Tibial nerve (tissue), 4 donors: ENCODE results near the gene AKAP6. TPM values are rescaled to one million over a fixed set of nuclear protein-coding genes. Genes with fewer than 3 reads are reported as not detected.

Experiments used
- DNase-seq, 2 donors: peaks; one replicate each; pipeline ENCODE4 v3.0.0-alpha.2; 2019; ENCODE audit warnings: low spot score in 2 of 2
- H3K27ac ChIP-seq, 4 donors: fragments of 200-600 bp; sonication (generic) in 3 of 4; one replicate each; pipeline ENCODE4 v1.5.1; 2017 to 2019; ENCODE audit warnings: mild to moderate bottlenecking in 1 of 4
- H3K27me3 ChIP-seq, 2 donors: fragments of 200-600 bp; sonication (generic) in 1 of 2; one replicate each; pipeline versions ENCODE4 v1.5.1 to v1.6.0; 2017 to 2019
- H3K36me3 ChIP-seq, 3 donors: fragments of 200-600 bp; sonication (generic); one replicate each; pipeline ENCODE4 v1.5.1; 2018 to 2019
- H3K4me1 ChIP-seq, 4 donors: fragments of 200-600 bp; sonication (generic) in 3 of 4; one replicate each; pipeline ENCODE4 v1.5.1; 2017 to 2019
- H3K4me3 ChIP-seq, 4 donors: fragments of 200-600 bp; sonication (generic) in 3 of 4; one replicate each; pipeline ENCODE4 v1.5.1; 2017 to 2019; ENCODE audit warnings: mild to moderate bottlenecking in 1 of 4, moderate library complexity in 1 of 4
- H3K9me3 ChIP-seq, 4 donors: fragments of 200-600 bp; sonication (generic) in 3 of 4; one replicate each; pipeline ENCODE4 v1.5.1; 2017 to 2019
- CTCF ChIP-seq, 5 experiments: fragments of 200-600 bp in 3 of 5; fragments of 450-650 bp in 2 of 5; sonication (generic) in 3 of 5; IDR thresholded peaks; one replicate each; pipeline ENCODE4 v1.5.1; 2016 to 2019; ENCODE audit warnings: antibody characterized with exemption in 5 of 5, mild to moderate bottlenecking in 3 of 5, moderate library complexity in 2 of 5
- EP300 ChIP-seq, 2 donors: sonication (generic); formaldehyde crosslinking; IDR thresholded peaks; one replicate each; pipeline ENCODE4 v1.6.1; 2017; ENCODE audit warnings: antibody characterized with exemption in 2 of 2, mild to moderate bottlenecking in 1 of 2
- POLR2A ChIP-seq, 2 donors: fragments of 450-650 bp; IDR thresholded peaks; one replicate each; pipeline ENCODE4 v1.6.1; 2017; ENCODE audit warnings: antibody characterized with exemption in 2 of 2, mild to moderate bottlenecking in 2 of 2, moderate library complexity in 2 of 2
- WGBS, 2 donors: methylation state at CpG; one replicate each; pipeline ENCODE4 v1.1.5; 2018; 5-methylcytosine and 5-hydroxymethylcytosine counted together
- total RNA-seq, 4 donors: library from RNA; depleted of rRNA; stranded (reverse); fragments of >200 nt; gene quantifications; one replicate each; pipeline ENCODE4 v1.1.0, GENCODE V29; 2016

AKAP6 gene
- total RNA-seq, 4 donors from 2014 or later: 2.1 to 10.7 (median 5.2) TPM

DNA sequence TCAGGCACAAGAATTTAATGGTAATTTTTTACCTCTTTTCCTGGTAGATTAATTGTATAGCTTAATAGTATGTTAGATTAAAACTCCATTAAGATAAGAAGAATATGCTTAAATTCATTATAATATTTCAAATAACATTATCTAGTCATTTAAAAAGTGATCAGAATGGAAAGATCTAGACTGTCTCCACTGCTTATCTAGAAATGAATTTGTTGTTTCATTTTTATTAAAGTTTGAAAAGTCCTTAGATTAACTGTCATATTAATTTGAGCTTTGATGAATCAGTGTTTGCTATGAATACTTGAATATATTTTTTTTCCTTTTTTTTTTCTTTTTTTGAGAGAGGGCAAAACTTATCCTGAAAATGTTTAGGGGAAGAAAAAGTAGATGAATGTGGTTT, 373.0 kb downstream of the AKAP6 start:
- Histone ChIP-seq H3K27me3 (no peaks in the 10 kb centered on the region), H3K27ac (peak overlapping the region; percentile 69 to 96 (median 80)), H3K36me3 (no peaks in the 10 kb centered on the region), H3K4me1 (peaks cover 0 to 57% (median 20%) of the 10 kb centered on the region in 4 donors), H3K9me3 (no peaks in the 10 kb centered on the region), H3K4me3 (no peak overlapping the region)
- no peak for TF ChIP-seq POLR2A (IDR thresholded peaks at IDR 0.05)
- no peak for TF ChIP-seq CTCF (IDR thresholded peaks at IDR 0.05)
- no peak for TF ChIP-seq EP300 (IDR thresholded peaks at IDR 0.05)
- no peak for DNase-seq

DNA sequence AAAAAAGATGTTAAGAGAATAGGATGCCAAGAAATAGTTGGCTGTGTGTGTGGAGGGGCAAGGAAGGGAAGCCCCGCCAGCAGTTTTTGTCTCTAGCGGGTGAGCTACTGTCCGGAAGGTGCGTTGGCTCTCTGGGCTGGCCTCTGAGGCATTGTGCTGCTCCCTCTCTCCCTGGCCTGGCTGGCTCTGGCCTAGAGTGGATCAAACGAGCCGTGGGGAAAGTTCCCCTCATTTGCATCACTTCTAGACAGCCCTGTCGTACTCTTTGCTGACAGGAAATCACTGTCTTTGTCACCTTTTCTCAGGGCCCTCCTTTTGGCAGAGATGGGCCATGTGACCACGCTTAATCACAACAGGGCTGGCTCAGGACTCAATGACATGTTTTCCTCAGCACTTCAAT, 373.5 kb downstream of the AKAP6 start:
- H3K27ac ChIP-seq: peak overlapping the region; percentile 69 to 96 (median 80)
- no peak for TF ChIP-seq POLR2A (IDR thresholded peaks at IDR 0.05)
- peak in 1 of 2 donors; percentile 28 for TF ChIP-seq EP300 (IDR thresholded peaks at IDR 0.05)
- peak; percentile 16 to 34 for DNase-seq
- no peaks in the 10 kb centered on the region for H3K27me3 ChIP-seq
- 9 to 21% methylated on average over 8 of the region's 8 CpGs for WGBS, 2 donors
- no peaks in the 10 kb centered on the region for H3K9me3 ChIP-seq
- H3K4me1 ChIP-seq: peaks cover 0 to 57% (median 18%) of the 10 kb centered on the region in 4 donors
- no peak overlapping the region for H3K4me3 ChIP-seq
- no peaks in the 10 kb centered on the region for H3K36me3 ChIP-seq

GRCh38 chr14:32703183-32703621, 374.1 kb downstream of the AKAP6 start:
- 9 to 15% methylated on average over 4 of the region's 4 CpGs for WGBS, 2 donors
- no peaks in the 10 kb centered on the region for H3K27me3 ChIP-seq
- no peaks in the 10 kb centered on the region for H3K36me3 ChIP-seq
- H3K4me3 ChIP-seq: no peak overlapping the region
- TF ChIP-seq EP300 (IDR thresholded peaks at IDR 0.05) (peak in 1 of 2 donors; percentile 64), CTCF (IDR thresholded peaks at IDR 0.05) (peak in 1 of 5 experiments; percentile 22), POLR2A (IDR thresholded peaks at IDR 0.05) (no peak)
- H3K4me1 ChIP-seq: peaks cover 0 to 57% (median 15%) of the 10 kb centered on the region in 4 donors
- H3K9me3 ChIP-seq: no peaks in the 10 kb centered on the region
- peak overlapping the region; percentile 69 to 96 (median 80) for H3K27ac ChIP-seq
- peak in 1 of 2 donors; percentile 21 for DNase-seq

DNA sequence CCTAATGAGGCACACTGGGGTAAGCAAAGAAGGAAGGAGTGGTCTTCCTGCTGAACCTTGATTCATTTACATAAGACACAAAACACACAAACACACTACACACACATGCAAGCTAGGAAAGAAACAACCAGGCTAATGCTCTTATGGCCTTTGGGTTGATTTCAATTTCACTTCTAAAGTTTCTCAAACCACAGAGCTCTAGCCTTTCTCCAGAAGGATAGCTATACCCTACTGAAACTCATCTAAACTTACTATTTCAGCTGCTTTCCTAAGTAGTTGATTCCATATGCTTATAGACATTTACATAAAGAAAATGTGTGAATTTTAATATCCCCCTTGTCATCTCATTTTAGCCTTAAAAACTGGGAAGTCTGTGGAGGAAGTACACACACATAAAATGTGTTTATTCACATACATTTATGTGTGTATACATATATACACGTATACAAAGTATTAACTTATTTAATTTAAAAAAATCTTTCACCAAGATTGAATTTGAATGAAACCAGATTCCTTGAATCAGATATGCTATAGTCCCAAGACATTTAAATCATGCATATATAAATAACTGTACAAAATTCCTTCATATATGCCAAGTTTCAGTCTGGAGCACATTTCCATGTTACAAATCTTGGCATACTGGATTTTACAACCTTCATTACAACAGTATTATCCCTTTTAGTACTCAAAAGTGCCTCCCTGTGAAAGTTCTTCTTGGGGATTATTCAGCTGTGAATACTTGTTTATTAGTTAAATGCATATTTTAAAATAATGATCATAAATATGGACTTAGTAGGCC, 377.8 kb downstream of the AKAP6 start:
- Histone ChIP-seq H3K4me3 (no peak overlapping the region), H3K27ac (peak overlapping the region in 2 of 4 donors; percentile 48 to 91), H3K36me3 (no peaks in the 10 kb centered on the region), H3K27me3 (no peaks in the 10 kb centered on the region), H3K9me3 (no peaks in the 10 kb centered on the region), H3K4me1 (peaks cover 0 to 78% (median 18%) of the 10 kb centered on the region in 4 donors)
- no peak for DNase-seq
- TF ChIP-seq CTCF (IDR thresholded peaks at IDR 0.05): no peak
- no peak for TF ChIP-seq POLR2A (IDR thresholded peaks at IDR 0.05)
- TF ChIP-seq EP300 (IDR thresholded peaks at IDR 0.05): no peak
- WGBS, 2 donors: 72 to 73% methylated on average over 1 of the region's 1 CpG

GRCh38 chr14:32707742-32708500, 378.8 kb downstream of the AKAP6 start:
- Histone ChIP-seq H3K4me3 (no peak overlapping the region), H3K36me3 (no peaks in the 10 kb centered on the region), H3K9me3 (no peaks in the 10 kb centered on the region), H3K27me3 (no peaks in the 10 kb centered on the region), H3K4me1 (peaks cover 0 to 68% (median 10%) of the 10 kb centered on the region in 4 donors), H3K27ac (peak overlapping the region in 2 of 4 donors; percentile 83 to 91)
- DNase-seq: no peak
- TF ChIP-seq POLR2A (IDR thresholded peaks at IDR 0.05) (no peak), CTCF (IDR thresholded peaks at IDR 0.05) (no peak), EP300 (IDR thresholded peaks at IDR 0.05) (no peak)
- WGBS, 2 donors: 70 to 76% methylated on average over 5 of the region's 5 CpGs
